Ascending aorta (tissue), 2 donors: ENCODE measurements around the gene ATXN3L. TPM values are rescaled to one million over a fixed set of nuclear protein-coding genes. Genes with fewer than 3 reads are reported as not detected.
"Not testable (repeated sequence)": the region's sequence is repeated elsewhere in the genome, so short reads cannot be mapped to it uniquely, and the experiment has no call there.

Experiments used
- DNase-seq, 2 donors: peaks; one replicate each; pipeline ENCODE4 v3.0.0-alpha.2; 2019; ENCODE audit warnings: low spot score in 2 of 2
- H3K27ac ChIP-seq, 2 donors: fragments of 200-600 bp; sonication (generic); one replicate each; pipeline ENCODE4 v1.5.1; 2016 to 2017; ENCODE audit warnings: mild to moderate bottlenecking in 1 of 2
- H3K27me3 ChIP-seq: fragments of 200-600 bp; sonication (generic); one replicate; pipeline ENCODE4 v1.5.1; 2017
- H3K36me3 ChIP-seq, 2 donors: fragments of 200-600 bp; sonication (generic); one replicate each; pipeline ENCODE4 v1.5.1; 2016
- H3K4me1 ChIP-seq, 2 donors: fragments of 200-600 bp; sonication (generic); one replicate each; pipeline ENCODE4 v1.5.1; 2016 to 2017; ENCODE audit warnings: mild to moderate bottlenecking in 1 of 2
- H3K4me3 ChIP-seq, 2 donors: fragments of 200-600 bp; sonication (generic); one replicate each; pipeline ENCODE4 v1.5.1; 2016 to 2017; ENCODE audit warnings: mild to moderate bottlenecking in 1 of 2
- H3K9me3 ChIP-seq, 2 donors: fragments of 200-600 bp; sonication (generic); one replicate each; pipeline ENCODE4 v1.5.1; 2016
- CTCF ChIP-seq, 3 experiments: fragments of 200-600 bp in 2 of 3; fragments of 450-650 bp in 1 of 3; sonication (generic) in 2 of 3; IDR thresholded peaks; one replicate each; pipeline ENCODE4 v1.5.1; 2016 to 2019; ENCODE audit warnings: antibody characterized with exemption in 3 of 3, mild to moderate bottlenecking in 1 of 3, moderate library complexity in 1 of 3
- intact Hi-C: fragments of 100-400 bp; cut with DNase I; formaldehyde crosslinking; loops from one replicate; pipeline ENCODE4 v1.15.1; 2023
- total RNA-seq: library from RNA; depleted of rRNA; stranded (reverse); fragments of >200 nt; gene quantifications from one replicate; pipeline ENCODE4 v1.1.0, GENCODE V29; 2016

ATXN3L gene
- total RNA-seq, 1 donor from 2014 or later: not detected

- DNase-seq: no peak
- Histone ChIP-seq H3K36me3 (no peaks in the 10 kb centered on the region), H3K27ac (no peak overlapping the region), H3K4me1 (no peaks in the 10 kb centered on the region), H3K27me3 (no peaks in the 10 kb centered on the region), H3K9me3 (no peaks in the 10 kb centered on the region), H3K4me3 (no peak overlapping the region)
- intact Hi-C loops: no loop called here
- no peak for TF ChIP-seq CTCF (IDR thresholded peaks at IDR 0.05)
Measured at GRCh38 chrX:13307041-13307440, 12.8 kb downstream of the ATXN3L start.

- Histone ChIP-seq H3K27me3 (no peaks in the 10 kb centered on the region), H3K4me1 (no peaks in the 10 kb centered on the region), H3K9me3 (no peaks in the 10 kb centered on the region), H3K36me3 (no peaks in the 10 kb centered on the region), H3K27ac (no peak overlapping the region), H3K4me3 (no peak overlapping the region)
- no peak for TF ChIP-seq CTCF (IDR thresholded peaks at IDR 0.05)
- DNase-seq: no peak
- intact Hi-C loops: no loop called here
Measured at GRCh38 chrX:13305108-13305507, 14.7 kb downstream of the ATXN3L start.

GRCh38 chrX:13304052-13304451, 15.8 kb downstream of the ATXN3L start:
- no peak for TF ChIP-seq CTCF (IDR thresholded peaks at IDR 0.05)
- H3K4me1 ChIP-seq: no peaks in the 10 kb centered on the region
- H3K36me3 ChIP-seq: no peaks in the 10 kb centered on the region
- no peak for DNase-seq
- H3K27ac ChIP-seq: no peak overlapping the region
- H3K27me3 ChIP-seq: no peaks in the 10 kb centered on the region
- intact Hi-C loops: no loop called here
- H3K9me3 ChIP-seq: no peaks in the 10 kb centered on the region
- H3K4me3 ChIP-seq: no peak overlapping the region

GRCh38 chrX:13303248-13303647, 16.6 kb downstream of the ATXN3L start:
- H3K4me3 ChIP-seq, H3K27me3 ChIP-seq, H3K27ac ChIP-seq, H3K4me1 ChIP-seq, H3K36me3 ChIP-seq, H3K9me3 ChIP-seq, intact Hi-C loops, DNase-seq: not testable (repeated sequence)

- DNase-seq: no peak
- Histone ChIP-seq H3K4me3 (no peak overlapping the region), H3K9me3 (no peaks in the 10 kb centered on the region), H3K27me3 (no peaks in the 10 kb centered on the region), H3K36me3 (no peaks in the 10 kb centered on the region), H3K27ac (no peak overlapping the region), H3K4me1 (no peaks in the 10 kb centered on the region)
- TF ChIP-seq CTCF (IDR thresholded peaks at IDR 0.05): no peak
- intact Hi-C loops: no loop called here
Measured at GRCh38 chrX:13298836-13299235, 21.0 kb downstream of the ATXN3L start.

- no peaks in the 10 kb centered on the region for H3K27me3 ChIP-seq
- no peaks in the 10 kb centered on the region for H3K36me3 ChIP-seq
- intact Hi-C loops: no loop called here
- no peaks in the 10 kb centered on the region for H3K4me1 ChIP-seq
- TF ChIP-seq CTCF (IDR thresholded peaks at IDR 0.05): no peak
- no peak overlapping the region for H3K27ac ChIP-seq
- H3K9me3 ChIP-seq: no peaks in the 10 kb centered on the region
- DNase-seq: no peak
- H3K4me3 ChIP-seq: no peak overlapping the region
Measured at GRCh38 chrX:13295841-13296240, 24.0 kb downstream of the ATXN3L start.
